GM12878 (cell line): ENCODE data around the gene LSM5. TPM values are rescaled to one million over a fixed set of nuclear protein-coding genes. Genes with fewer than 3 reads are reported as not detected.

Source experiments
- ATF7 ChIP-seq: fragments of 450-650 bp; IDR thresholded peaks from 2 replicates; pipeline ENCODE4 v1.6.1; 2016; ENCODE audit warnings: low read depth, mild to moderate bottlenecking
- CBX5 ChIP-seq: sonication (generic); IDR thresholded peaks from 2 replicates; pipeline ENCODE4 v1.6.1; 2016; ENCODE audit warnings: low read depth, moderate library complexity, mild to moderate bottlenecking, inconsistent platforms
- HDGF ChIP-seq: fragments of 450-650 bp; IDR thresholded peaks from 2 replicates; pipeline ENCODE4 v1.6.1; 2016; ENCODE audit warnings: antibody characterized with exemption
- PRDM15 ChIP-seq: fragments of 450-650 bp; formaldehyde crosslinking; IDR thresholded peaks from 2 replicates; pipeline ENCODE4 v1.4.0; 2020; ENCODE audit warnings: mild to moderate bottlenecking, moderate library complexity
- SKIL ChIP-seq: fragments of 450-650 bp; IDR thresholded peaks from 2 replicates; pipeline ENCODE4 v1.6.1; 2017; ENCODE audit warnings: mild to moderate bottlenecking, low read depth, inconsistent platforms; ENCODE audit not compliant: poor library complexity, severe bottlenecking
- TCF7 ChIP-seq: IDR thresholded peaks from 2 replicates; pipeline ENCODE4 v1.6.1; 2014; ENCODE audit warnings: antibody characterized with exemption, borderline replicate concordance
- WRNIP1 ChIP-seq: IDR thresholded peaks from 2 replicates; pipeline ENCODE4 v1.6.1; 2011; ENCODE audit warnings: low read depth, low read length, improper control_type of control experiment, borderline replicate concordance
- polyA plus RNA-seq, 11 experiments: library from polyadenylated mRNA; depleted of rRNA in 4 of 11; unstranded in 6 of 11; stranded (reverse) in 5 of 11; fragments of >200 nt; fragmentation: Nextera tagmentation in 4 of 11; fragmentation: Illumina TruSeq in 1 of 11; extraction: Ambion mirVana in 4 of 11; extraction: Trizol in 1 of 11; gene quantifications; 1 replicate in 1 of 11; 2 replicates in 10 of 11; pipeline versions ENCODE4 v1.2.1 to v1.2.3, GENCODE V29; 2011 to 2016; ENCODE audit warnings: inconsistent platforms in 2 of 11, missing spikeins in 2 of 11, low read depth in 1 of 11
- total RNA-seq, 4 experiments: library from RNA; depleted of rRNA in 3 of 4; stranded (reverse); fragments of >200 nt in 3 of 4; fragmentation: Illumina TruSeq in 1 of 4; extraction: Trizol in 1 of 4; gene quantifications; 2 replicates each; pipeline versions ENCODE4 v1.2.1 to v1.2.3, GENCODE V29; 2013 to 2021
- TF ChIP-seq, protein P1 (sequence below): fragments of 450-650 bp; formaldehyde crosslinking; IDR thresholded peaks from 2 replicates; pipeline ENCODE4 v1.4.0; 2022; ENCODE audit warnings: mild to moderate bottlenecking, moderate library complexity
- TF ChIP-seq, protein P2 (sequence below): fragments of 450-650 bp; IDR thresholded peaks from 2 replicates; pipeline ENCODE4 v1.6.1; 2017; ENCODE audit warnings: mild to moderate bottlenecking
- TF ChIP-seq, protein P3 (sequence below): fragments of 450-650 bp; IDR thresholded peaks from 2 replicates; pipeline ENCODE4 v1.6.1; 2016; ENCODE audit warnings: mild to moderate bottlenecking, moderate library complexity, borderline replicate concordance
- TF ChIP-seq, protein P4 (sequence below): fragments of 450-650 bp; IDR thresholded peaks from 2 replicates; pipeline ENCODE4 v1.6.1; 2017; ENCODE audit warnings: borderline replicate concordance

LSM5 gene
- total and polyA plus RNA-seq, 10 of the 15 experiments (the other 5 are each of a cell fraction or from before 2014, with no cell fraction given) = 29.4 to 538 (median 145) TPM

- TF ChIP-seq WRNIP1 = peak; percentile 26; the same call in 1 of the 2 replicates
- TF ChIP-seq TCF7 = no peak
- TF ChIP-seq, protein P1, sequence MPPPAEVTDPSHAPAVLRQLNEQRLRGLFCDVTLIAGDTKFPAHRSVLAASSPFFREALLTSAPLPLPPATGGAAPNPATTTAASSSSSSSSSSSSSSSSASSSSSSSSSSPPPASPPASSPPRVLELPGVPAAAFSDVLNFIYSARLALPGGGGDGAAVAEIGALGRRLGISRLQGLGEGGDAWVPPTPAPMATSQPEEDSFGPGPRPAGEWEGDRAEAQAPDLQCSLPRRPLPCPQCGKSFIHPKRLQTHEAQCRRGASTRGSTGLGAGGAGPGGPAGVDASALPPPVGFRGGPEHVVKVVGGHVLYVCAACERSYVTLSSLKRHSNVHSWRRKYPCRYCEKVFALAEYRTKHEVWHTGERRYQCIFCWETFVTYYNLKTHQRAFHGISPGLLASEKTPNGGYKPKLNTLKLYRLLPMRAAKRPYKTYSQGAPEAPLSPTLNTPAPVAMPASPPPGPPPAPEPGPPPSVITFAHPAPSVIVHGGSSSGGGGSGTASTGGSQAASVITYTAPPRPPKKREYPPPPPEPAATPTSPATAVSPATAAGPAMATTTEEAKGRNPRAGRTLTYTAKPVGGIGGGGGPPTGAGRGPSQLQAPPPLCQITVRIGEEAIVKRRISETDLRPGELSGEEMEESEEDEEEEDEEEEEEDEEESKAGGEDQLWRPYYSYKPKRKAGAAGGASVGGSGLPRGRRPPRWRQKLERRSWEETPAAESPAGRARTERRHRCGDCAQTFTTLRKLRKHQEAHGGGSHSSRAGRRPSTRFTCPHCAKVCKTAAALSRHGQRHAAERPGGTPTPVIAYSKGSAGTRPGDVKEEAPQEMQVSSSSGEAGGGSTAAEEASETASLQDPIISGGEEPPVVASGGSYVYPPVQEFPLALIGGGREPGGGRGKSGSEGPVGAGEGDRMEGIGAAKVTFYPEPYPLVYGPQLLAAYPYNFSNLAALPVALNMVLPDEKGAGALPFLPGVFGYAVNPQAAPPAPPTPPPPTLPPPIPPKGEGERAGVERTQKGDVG = no peak
- TF ChIP-seq, protein P2, sequence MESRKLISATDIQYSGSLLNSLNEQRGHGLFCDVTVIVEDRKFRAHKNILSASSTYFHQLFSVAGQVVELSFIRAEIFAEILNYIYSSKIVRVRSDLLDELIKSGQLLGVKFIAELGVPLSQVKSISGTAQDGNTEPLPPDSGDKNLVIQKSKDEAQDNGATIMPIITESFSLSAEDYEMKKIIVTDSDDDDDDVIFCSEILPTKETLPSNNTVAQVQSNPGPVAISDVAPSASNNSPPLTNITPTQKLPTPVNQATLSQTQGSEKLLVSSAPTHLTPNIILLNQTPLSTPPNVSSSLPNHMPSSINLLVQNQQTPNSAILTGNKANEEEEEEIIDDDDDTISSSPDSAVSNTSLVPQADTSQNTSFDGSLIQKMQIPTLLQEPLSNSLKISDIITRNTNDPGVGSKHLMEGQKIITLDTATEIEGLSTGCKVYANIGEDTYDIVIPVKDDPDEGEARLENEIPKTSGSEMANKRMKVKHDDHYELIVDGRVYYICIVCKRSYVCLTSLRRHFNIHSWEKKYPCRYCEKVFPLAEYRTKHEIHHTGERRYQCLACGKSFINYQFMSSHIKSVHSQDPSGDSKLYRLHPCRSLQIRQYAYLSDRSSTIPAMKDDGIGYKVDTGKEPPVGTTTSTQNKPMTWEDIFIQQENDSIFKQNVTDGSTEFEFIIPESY = no peak
- peak; percentile 56 for TF ChIP-seq SKIL
- TF ChIP-seq ATF7 = peak; percentile 48; the same call in 1 of the 2 replicates
- TF ChIP-seq CBX5 = peak; percentile 98
- TF ChIP-seq, protein P3, sequence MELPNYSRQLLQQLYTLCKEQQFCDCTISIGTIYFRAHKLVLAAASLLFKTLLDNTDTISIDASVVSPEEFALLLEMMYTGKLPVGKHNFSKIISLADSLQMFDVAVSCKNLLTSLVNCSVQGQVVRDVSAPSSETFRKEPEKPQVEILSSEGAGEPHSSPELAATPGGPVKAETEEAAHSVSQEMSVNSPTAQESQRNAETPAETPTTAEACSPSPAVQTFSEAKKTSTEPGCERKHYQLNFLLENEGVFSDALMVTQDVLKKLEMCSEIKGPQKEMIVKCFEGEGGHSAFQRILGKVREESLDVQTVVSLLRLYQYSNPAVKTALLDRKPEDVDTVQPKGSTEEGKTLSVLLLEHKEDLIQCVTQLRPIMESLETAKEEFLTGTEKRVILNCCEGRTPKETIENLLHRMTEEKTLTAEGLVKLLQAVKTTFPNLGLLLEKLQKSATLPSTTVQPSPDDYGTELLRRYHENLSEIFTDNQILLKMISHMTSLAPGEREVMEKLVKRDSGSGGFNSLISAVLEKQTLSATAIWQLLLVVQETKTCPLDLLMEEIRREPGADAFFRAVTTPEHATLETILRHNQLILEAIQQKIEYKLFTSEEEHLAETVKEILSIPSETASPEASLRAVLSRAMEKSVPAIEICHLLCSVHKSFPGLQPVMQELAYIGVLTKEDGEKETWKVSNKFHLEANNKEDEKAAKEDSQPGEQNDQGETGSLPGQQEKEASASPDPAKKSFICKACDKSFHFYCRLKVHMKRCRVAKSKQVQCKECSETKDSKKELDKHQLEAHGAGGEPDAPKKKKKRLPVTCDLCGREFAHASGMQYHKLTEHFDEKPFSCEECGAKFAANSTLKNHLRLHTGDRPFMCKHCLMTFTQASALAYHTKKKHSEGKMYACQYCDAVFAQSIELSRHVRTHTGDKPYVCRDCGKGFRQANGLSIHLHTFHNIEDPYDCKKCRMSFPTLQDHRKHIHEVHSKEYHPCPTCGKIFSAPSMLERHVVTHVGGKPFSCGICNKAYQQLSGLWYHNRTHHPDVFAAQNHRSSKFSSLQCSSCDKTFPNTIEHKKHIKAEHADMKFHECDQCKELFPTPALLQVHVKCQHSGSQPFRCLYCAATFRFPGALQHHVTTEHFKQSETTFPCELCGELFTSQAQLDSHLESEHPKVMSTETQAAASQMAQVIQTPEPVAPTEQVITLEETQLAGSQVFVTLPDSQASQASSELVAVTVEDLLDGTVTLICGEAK = peak; percentile 99
- TF ChIP-seq, protein P4, sequence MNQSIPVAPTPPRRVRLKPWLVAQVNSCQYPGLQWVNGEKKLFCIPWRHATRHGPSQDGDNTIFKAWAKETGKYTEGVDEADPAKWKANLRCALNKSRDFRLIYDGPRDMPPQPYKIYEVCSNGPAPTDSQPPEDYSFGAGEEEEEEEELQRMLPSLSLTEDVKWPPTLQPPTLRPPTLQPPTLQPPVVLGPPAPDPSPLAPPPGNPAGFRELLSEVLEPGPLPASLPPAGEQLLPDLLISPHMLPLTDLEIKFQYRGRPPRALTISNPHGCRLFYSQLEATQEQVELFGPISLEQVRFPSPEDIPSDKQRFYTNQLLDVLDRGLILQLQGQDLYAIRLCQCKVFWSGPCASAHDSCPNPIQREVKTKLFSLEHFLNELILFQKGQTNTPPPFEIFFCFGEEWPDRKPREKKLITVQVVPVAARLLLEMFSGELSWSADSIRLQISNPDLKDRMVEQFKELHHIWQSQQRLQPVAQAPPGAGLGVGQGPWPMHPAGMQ = no peak
- TF ChIP-seq PRDM15 (CRISPR knock-in tag) = no peak
- TF ChIP-seq HDGF = 0 out of 2 replicates have a peak, but pooled peaks have one; percentile 19
These were observed at the start of gene LSM5 (continued) for GRCh38 chr7:32490127-32490796.
